ENCODE results near the gene FHOD3.

Gene FHOD3

GRCh38 chr18:36688020-36688965 is 390.8 kb downstream of the FHOD3 start:
- no peak overlapping the region for H3K4me3 ChIP-seq (ENCODE audit: low read depth, low read length)
- DNase-seq (ENCODE audit: low read depth): peak; percentile 73
- peak; percentile 89 for TF ChIP-seq CTCF (IDR thresholded peaks at IDR 0.05; ENCODE audit: insufficient read depth, low read depth, low read length, missing control alignments)

GRCh38 chr18:36692371-36692770 is 394.9 kb downstream of the FHOD3 start:
- no peak for DNase-seq (ENCODE audit: low read depth)
- TF ChIP-seq CTCF (IDR thresholded peaks at IDR 0.05; ENCODE audit: insufficient read depth, low read depth, low read length, missing control alignments): no peak
- no peak overlapping the region for H3K4me3 ChIP-seq (ENCODE audit: low read depth, low read length)

GRCh38 chr18:36692921-36693332 is 395.4 kb downstream of the FHOD3 start:
- no peak overlapping the region for H3K4me3 ChIP-seq (ENCODE audit: low read depth, low read length)
- no peak for TF ChIP-seq CTCF (IDR thresholded peaks at IDR 0.05; ENCODE audit: insufficient read depth, low read depth, low read length, missing control alignments)
- DNase-seq (ENCODE audit: low read depth): no peak

GRCh38 chr18:36693931-36694620 is 396.6 kb downstream of the FHOD3 start:
- H3K4me3 ChIP-seq (ENCODE audit: low read depth, low read length): no peak overlapping the region
- DNase-seq (ENCODE audit: low read depth): no peak
- no peak for TF ChIP-seq CTCF (IDR thresholded peaks at IDR 0.05; ENCODE audit: insufficient read depth, low read depth, low read length, missing control alignments)

- H3K4me3 ChIP-seq (ENCODE audit: low read depth, low read length): no peak overlapping the region
- TF ChIP-seq CTCF (IDR thresholded peaks at IDR 0.05; ENCODE audit: insufficient read depth, low read depth, low read length, missing control alignments): no peak
- DNase-seq (ENCODE audit: low read depth): no peak
Measured at GRCh38 chr18:36695806-36696205, 398.3 kb downstream of the FHOD3 start.

GRCh38 chr18:36697905-36698304 is 400.4 kb downstream of the FHOD3 start:
- DNase-seq (ENCODE audit: low read depth): no peak
- H3K4me3 ChIP-seq (ENCODE audit: low read depth, low read length): no peak overlapping the region
- TF ChIP-seq CTCF (IDR thresholded peaks at IDR 0.05; ENCODE audit: insufficient read depth, low read depth, low read length, missing control alignments): no peak
